Astrocyte (in vitro differentiated cells and primary cell): Measurements from ENCODE around the gene SLC4A8. TPM values are rescaled to one million over a fixed set of nuclear protein-coding genes. Genes with fewer than 3 reads are reported as not detected.

ENCODE experiments used
- DNase-seq: peaks from one replicate; pipeline ENCODE4 v3.0.0-alpha.2; 2010; ENCODE audit warnings: low read depth
- FAIRE-seq: peaks from 2 replicates; lab custom pipeline; 2011; peaks lifted over from hg19 to GRCh38; lab: Jason Lieb, UNC
- H2AFZ ChIP-seq: 2 replicates; pipeline ENCODE4 v1.6.0; 2012; ENCODE audit warnings: low read depth, low read length, inconsistent platforms
- H3K27ac ChIP-seq: 2 replicates; pipeline ENCODE4 v1.5.1; 2011; ENCODE audit warnings: low read depth, low read length, inconsistent platforms
- H3K27me3 ChIP-seq: 2 replicates; pipeline ENCODE4 v1.6.0; 2011; ENCODE audit warnings: low read length, inconsistent platforms; ENCODE audit not compliant: insufficient read depth
- H3K36me3 ChIP-seq: 2 replicates; pipeline ENCODE4 v1.5.1; 2011; ENCODE audit warnings: low read length, inconsistent platforms; ENCODE audit not compliant: insufficient read depth
- H3K4me1 ChIP-seq: 2 replicates; pipeline ENCODE4 v1.5.1; 2011; ENCODE audit warnings: low read length, inconsistent platforms; ENCODE audit not compliant: insufficient read depth
- H3K4me2 ChIP-seq: 2 replicates; pipeline ENCODE4 v1.6.0; 2012; ENCODE audit warnings: low read length, inconsistent platforms
- H3K4me3 ChIP-seq: 2 replicates; pipeline ENCODE4 v1.5.1; 2011; ENCODE audit warnings: low read depth, mild to moderate bottlenecking, low read length, inconsistent platforms; ENCODE audit not compliant: insufficient read depth
- H3K79me2 ChIP-seq: 2 replicates; pipeline ENCODE4 v1.6.0; 2012; ENCODE audit warnings: mild to moderate bottlenecking, low read length, inconsistent platforms; ENCODE audit not compliant: insufficient read depth
- H3K9ac ChIP-seq: 2 replicates; pipeline ENCODE4 v1.6.0; 2012; ENCODE audit warnings: mild to moderate bottlenecking, low read length, inconsistent platforms
- H3K9me3 ChIP-seq: 2 replicates; pipeline ENCODE4 v1.5.1; 2012; ENCODE audit warnings: low read depth, mild to moderate bottlenecking, low read length, inconsistent platforms; ENCODE audit not compliant: insufficient read depth
- H4K20me1 ChIP-seq: 2 replicates; pipeline ENCODE4 v1.6.0; 2012; ENCODE audit warnings: low read length, inconsistent platforms; ENCODE audit not compliant: insufficient read depth
- H3K27ac Mint-ChIP-seq: one replicate; pipeline ENCODE4 v1.8.0; 2021; ENCODE audit warnings: mild to moderate bottlenecking, mixed read lengths; ENCODE audit not compliant: unreplicated experiment
- H3K27me3 Mint-ChIP-seq: one replicate; pipeline ENCODE4 v1.8.0; 2021; ENCODE audit warnings: low read depth, mixed read lengths; ENCODE audit not compliant: unreplicated experiment
- H3K36me3 Mint-ChIP-seq: one replicate; pipeline ENCODE4 v1.8.0; 2021; ENCODE audit warnings: low read depth, mixed read lengths; ENCODE audit not compliant: unreplicated experiment
- H3K4me1 Mint-ChIP-seq: one replicate; pipeline ENCODE4 v1.8.0; 2021; ENCODE audit warnings: low read depth, mixed read lengths; ENCODE audit not compliant: unreplicated experiment
- H3K4me3 Mint-ChIP-seq: one replicate; pipeline ENCODE4 v1.8.0; 2021; ENCODE audit warnings: mild to moderate bottlenecking, moderate library complexity, mixed read lengths; ENCODE audit not compliant: unreplicated experiment
- H3K9me3 Mint-ChIP-seq: one replicate; pipeline ENCODE4 v1.8.0; 2021; ENCODE audit warnings: mild to moderate bottlenecking, mixed read lengths; ENCODE audit not compliant: unreplicated experiment
- EZH2 ChIP-seq: IDR thresholded peaks from 2 replicates; pipeline ENCODE4 v1.6.1; 2012; ENCODE audit warnings: mild to moderate bottlenecking, low read length, inconsistent platforms; ENCODE audit not compliant: insufficient read depth
- total RNA-seq: library from RNA; stranded (reverse); gene quantifications from 2 replicates; pipeline ENCODE4 v1.2.1, GENCODE V29; 2021
- TF ChIP-seq, protein P1 (sequence below): IDR thresholded peaks from 2 replicates; pipeline ENCODE4 v1.5.1; 2011; ENCODE audit warnings: low read depth, mild to moderate bottlenecking, inconsistent platforms, low read length, moderate library complexity; ENCODE audit not compliant: insufficient read depth

The SLC4A8 gene
- total RNA-seq, 1 donor from 2014 or later, result 5.1 TPM

DNA sequence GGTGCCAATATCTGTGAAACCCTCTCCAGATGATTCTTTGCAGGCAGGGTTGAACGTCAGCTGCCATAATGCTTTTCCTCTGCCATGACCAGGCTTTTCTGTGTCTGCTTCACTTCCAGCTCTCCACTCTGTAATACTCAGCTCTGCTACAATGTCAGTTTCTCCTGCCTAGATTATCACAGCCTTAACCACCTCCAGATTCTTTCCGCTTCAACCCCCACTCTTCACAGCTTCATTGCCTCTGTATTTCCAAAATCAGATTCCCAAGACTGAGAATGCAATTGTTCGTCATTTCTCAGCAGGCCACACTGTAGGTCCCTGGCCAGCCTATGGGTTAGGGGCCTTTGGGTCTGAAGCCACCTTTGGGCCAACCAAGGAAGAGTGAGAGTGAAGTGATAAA is 92.7 kb downstream of the SLC4A8 start:
- H3K4me3 ChIP-seq, result no peak overlapping the region
- FAIRE-seq, result no peak
- no peak overlapping the region for H3K4me2 ChIP-seq
- no peaks in the 10 kb centered on the region for H3K36me3 ChIP-seq
- Mint-ChIP-seq H3K36me3 (peaks cover 2% of the 10 kb centered on the region), H3K27ac (no peak overlapping the region), H3K9me3 (peaks cover 7% of the 10 kb centered on the region), H3K4me3 (no peak overlapping the region), H3K27me3 (peaks cover 45% of the 10 kb centered on the region), H3K4me1 (peaks cover 4% of the 10 kb centered on the region)
- no peaks in the 10 kb centered on the region for H3K9me3 ChIP-seq
- no peaks in the 10 kb centered on the region for H3K79me2 ChIP-seq
- no peak for DNase-seq
- H3K27ac ChIP-seq, result no peak overlapping the region
- no peak overlapping the region for H2AFZ ChIP-seq
- H3K4me1 ChIP-seq, result no peaks in the 10 kb centered on the region
- no peaks in the 10 kb centered on the region for H3K27me3 ChIP-seq
- TF ChIP-seq EZH2, result no peak
- TF ChIP-seq, protein P1, sequence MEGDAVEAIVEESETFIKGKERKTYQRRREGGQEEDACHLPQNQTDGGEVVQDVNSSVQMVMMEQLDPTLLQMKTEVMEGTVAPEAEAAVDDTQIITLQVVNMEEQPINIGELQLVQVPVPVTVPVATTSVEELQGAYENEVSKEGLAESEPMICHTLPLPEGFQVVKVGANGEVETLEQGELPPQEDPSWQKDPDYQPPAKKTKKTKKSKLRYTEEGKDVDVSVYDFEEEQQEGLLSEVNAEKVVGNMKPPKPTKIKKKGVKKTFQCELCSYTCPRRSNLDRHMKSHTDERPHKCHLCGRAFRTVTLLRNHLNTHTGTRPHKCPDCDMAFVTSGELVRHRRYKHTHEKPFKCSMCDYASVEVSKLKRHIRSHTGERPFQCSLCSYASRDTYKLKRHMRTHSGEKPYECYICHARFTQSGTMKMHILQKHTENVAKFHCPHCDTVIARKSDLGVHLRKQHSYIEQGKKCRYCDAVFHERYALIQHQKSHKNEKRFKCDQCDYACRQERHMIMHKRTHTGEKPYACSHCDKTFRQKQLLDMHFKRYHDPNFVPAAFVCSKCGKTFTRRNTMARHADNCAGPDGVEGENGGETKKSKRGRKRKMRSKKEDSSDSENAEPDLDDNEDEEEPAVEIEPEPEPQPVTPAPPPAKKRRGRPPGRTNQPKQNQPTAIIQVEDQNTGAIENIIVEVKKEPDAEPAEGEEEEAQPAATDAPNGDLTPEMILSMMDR, result no peak
- H3K9ac ChIP-seq, result no peak overlapping the region
- no peaks in the 10 kb centered on the region for H4K20me1 ChIP-seq

DNA sequence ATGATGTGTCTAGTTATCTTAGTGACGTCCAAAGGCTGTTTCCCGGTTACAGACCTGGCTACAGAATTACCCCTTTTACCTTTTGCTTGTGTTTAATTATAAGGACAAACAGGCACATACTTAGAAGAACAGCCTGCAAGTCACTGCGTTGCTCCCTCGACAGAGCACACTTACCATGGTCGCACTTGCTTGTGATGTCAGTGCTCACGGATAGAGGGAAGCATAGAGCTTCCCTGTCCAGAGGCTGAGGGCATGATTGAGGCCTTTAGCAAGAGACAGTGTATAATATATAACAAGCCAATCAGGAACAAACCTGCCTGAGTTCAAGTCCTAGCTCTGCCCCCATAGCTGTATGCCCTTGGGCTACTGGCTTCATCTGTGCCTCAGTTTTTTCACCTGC is 93.2 kb downstream of the SLC4A8 start:
- H3K4me1 Mint-ChIP-seq, result peaks cover 4% of the 10 kb centered on the region
- H3K27ac Mint-ChIP-seq, result no peak overlapping the region
- peaks cover 2% of the 10 kb centered on the region for H3K36me3 Mint-ChIP-seq
- H3K36me3 ChIP-seq, result no peaks in the 10 kb centered on the region
- H2AFZ ChIP-seq, result no peak overlapping the region
- no peaks in the 10 kb centered on the region for H3K9me3 ChIP-seq
- H3K4me3 Mint-ChIP-seq, result no peak overlapping the region
- FAIRE-seq, result no peak
- H3K4me2 ChIP-seq, result no peak overlapping the region
- DNase-seq, result no peak
- H3K27me3 ChIP-seq, result no peaks in the 10 kb centered on the region
- no peaks in the 10 kb centered on the region for H3K79me2 ChIP-seq
- no peaks in the 10 kb centered on the region for H3K4me1 ChIP-seq
- H3K9ac ChIP-seq, result no peak overlapping the region
- no peaks in the 10 kb centered on the region for H4K20me1 ChIP-seq
- peaks cover 46% of the 10 kb centered on the region for H3K27me3 Mint-ChIP-seq
- peaks cover 7% of the 10 kb centered on the region for H3K9me3 Mint-ChIP-seq
- TF ChIP-seq, protein P1, result no peak
- no peak for TF ChIP-seq EZH2
- no peak overlapping the region for H3K4me3 ChIP-seq
- H3K27ac ChIP-seq, result no peak overlapping the region

DNA sequence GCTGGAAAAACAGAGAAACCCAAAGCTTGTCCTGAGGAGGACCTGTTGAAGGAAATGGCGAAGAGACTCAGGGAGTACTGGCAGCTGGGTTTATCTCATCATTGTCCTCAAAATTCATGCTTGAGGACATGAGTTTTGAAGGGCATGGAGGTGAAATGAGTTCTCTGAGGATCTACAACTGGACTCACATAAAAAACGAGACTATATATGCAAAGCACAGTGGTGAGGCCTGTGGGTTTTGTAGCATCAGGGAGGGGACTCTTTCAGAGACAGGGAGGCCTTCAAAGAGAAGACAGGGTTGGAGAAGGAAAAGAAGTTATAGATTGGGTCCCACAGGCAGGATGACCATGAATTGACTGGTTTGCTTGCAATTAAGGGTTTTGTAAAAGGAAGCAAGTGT is 95.1 kb downstream of the SLC4A8 start:
- H3K9ac ChIP-seq, result no peak overlapping the region
- FAIRE-seq (no peak), DNase-seq (no peak)
- no peaks in the 10 kb centered on the region for H3K27me3 ChIP-seq
- no peaks in the 10 kb centered on the region for H4K20me1 ChIP-seq
- H3K27ac ChIP-seq, result no peak overlapping the region
- H3K9me3 ChIP-seq, result no peaks in the 10 kb centered on the region
- no peak overlapping the region for H3K4me2 ChIP-seq
- no peak overlapping the region for H3K27ac Mint-ChIP-seq
- H3K79me2 ChIP-seq, result no peaks in the 10 kb centered on the region
- H3K4me3 Mint-ChIP-seq, result no peak overlapping the region
- H2AFZ ChIP-seq, result no peak overlapping the region
- H3K36me3 ChIP-seq, result no peaks in the 10 kb centered on the region
- no peak for TF ChIP-seq EZH2
- TF ChIP-seq, protein P1, result no peak
- H3K4me1 Mint-ChIP-seq, result peaks cover 6% of the 10 kb centered on the region
- peaks cover 42% of the 10 kb centered on the region for H3K27me3 Mint-ChIP-seq
- peaks cover 4% of the 10 kb centered on the region for H3K36me3 Mint-ChIP-seq
- H3K9me3 Mint-ChIP-seq, result peaks cover 7% of the 10 kb centered on the region
- H3K4me1 ChIP-seq, result no peaks in the 10 kb centered on the region
- no peak overlapping the region for H3K4me3 ChIP-seq
